DOHH2 (cell line): ENCODE results near the gene IGSF10.
"Not testable (repeated sequence)": the region's sequence is repeated elsewhere in the genome, so short reads cannot be mapped to it uniquely, and the experiment has no call there.

Experiments used
- H3F3A ChIP-seq: fragments of 200-600 bp; sonication (generic), shearing (Covaris generic); 2 replicates; pipeline ENCODE4 v1.6.0; 2016; ENCODE audit warnings: antibody characterized with exemption, mild to moderate bottlenecking; ENCODE audit not compliant: control insufficient read depth, insufficient read depth
- H3K27ac ChIP-seq: fragments of 200-600 bp; sonication (generic); 2 replicates; pipeline ENCODE4 v1.5.1; 2014; ENCODE audit warnings: low read depth, mild to moderate bottlenecking, low read length, moderate library complexity
- H3K27me3 ChIP-seq: fragments of 200-600 bp; sonication (generic); 2 replicates; pipeline ENCODE4 v1.6.1; 2014; ENCODE audit warnings: mild to moderate bottlenecking, low read length, mixed read lengths; ENCODE audit not compliant: control insufficient read depth
- H3K36me3 ChIP-seq: fragments of 200-600 bp; sonication (generic); 2 replicates; pipeline ENCODE4 v1.6.1; 2014; ENCODE audit warnings: mild to moderate bottlenecking, low read length, moderate library complexity, mixed read lengths; ENCODE audit not compliant: control insufficient read depth
- H3K4me1 ChIP-seq: fragments of 200-600 bp; sonication (generic); 2 replicates; pipeline ENCODE4 v1.6.1; 2014; ENCODE audit warnings: mild to moderate bottlenecking, low read length, mixed read lengths; ENCODE audit not compliant: control insufficient read depth
- H3K4me2 ChIP-seq: fragments of 200-600 bp; sonication (generic); 2 replicates; pipeline ENCODE4 v1.6.0; 2014; ENCODE audit warnings: mild to moderate bottlenecking, low read length, moderate library complexity
- H3K4me3 ChIP-seq: fragments of 200-600 bp; sonication (generic); 2 replicates; pipeline ENCODE4 v1.5.1; 2014; ENCODE audit warnings: mild to moderate bottlenecking, low read length, mixed read lengths
- H3K79me2 ChIP-seq: fragments of 200-600 bp; sonication (generic); 2 replicates; pipeline ENCODE4 v1.6.1; 2014; ENCODE audit warnings: mild to moderate bottlenecking, low read length, mixed read lengths; ENCODE audit not compliant: control insufficient read depth
- H3K9me2 ChIP-seq: fragments of 200-600 bp; sonication (generic); replicated peaks from 2 replicates; pipeline ENCODE4 v1.6.1; 2014; ENCODE audit warnings: mild to moderate bottlenecking, low read length, mixed read lengths; ENCODE audit not compliant: control insufficient read depth
- H3K9me3 ChIP-seq: fragments of 200-600 bp; sonication (generic); 2 replicates; pipeline ENCODE4 v1.6.1; 2014; ENCODE audit warnings: antibody characterized with exemption, low read length, mixed read lengths; ENCODE audit not compliant: control insufficient read depth, insufficient read depth
- H4K20me1 ChIP-seq: fragments of 200-600 bp; sonication (generic); 2 replicates; pipeline ENCODE4 v1.6.0; 2014; ENCODE audit warnings: low read depth, mild to moderate bottlenecking, antibody characterized with exemption, low read length, moderate library complexity; ENCODE audit not compliant: control insufficient read depth, insufficient read depth
- CTCF ChIP-seq: fragments of 200-600 bp; sonication (generic); IDR thresholded peaks from one replicate; pipeline ENCODE4 v1.5.1; 2014; ENCODE audit warnings: antibody characterized with exemption, mild to moderate bottlenecking, low read depth, low read length; ENCODE audit not compliant: poor library complexity, severe bottlenecking
- EZH2phosphoT487 ChIP-seq: fragments of 200-600 bp; sonication (generic); IDR thresholded peaks from 2 replicates; pipeline ENCODE4 v1.6.1; 2017; ENCODE audit warnings: borderline replicate concordance, mild to moderate bottlenecking, antibody characterized with exemption, low read length, moderate library complexity, mixed read lengths

The IGSF10 gene

GRCh38 chr3:151499168-151499567 is 38.3 kb upstream of the IGSF10 start:
- H3K9me2 ChIP-seq: no peaks in the 10 kb centered on the region
- H3K36me3 ChIP-seq: no peaks in the 10 kb centered on the region
- H3K4me3 ChIP-seq: no peak overlapping the region
- H3K27me3 ChIP-seq: 0 out of 2 replicates have a peak, but pooled peaks cover 3% of the 10 kb centered on the region
- no peaks in the 10 kb centered on the region for H3K79me2 ChIP-seq
- H3F3A ChIP-seq: no peaks in the 10 kb centered on the region
- H4K20me1 ChIP-seq: no peaks in the 10 kb centered on the region
- H3K4me2 ChIP-seq: no peak overlapping the region
- no peaks in the 10 kb centered on the region for H3K4me1 ChIP-seq
- no peaks in the 10 kb centered on the region for H3K9me3 ChIP-seq
- TF ChIP-seq CTCF (no peak), EZH2phosphoT487 (no peak)
- no peak overlapping the region for H3K27ac ChIP-seq

DNA sequence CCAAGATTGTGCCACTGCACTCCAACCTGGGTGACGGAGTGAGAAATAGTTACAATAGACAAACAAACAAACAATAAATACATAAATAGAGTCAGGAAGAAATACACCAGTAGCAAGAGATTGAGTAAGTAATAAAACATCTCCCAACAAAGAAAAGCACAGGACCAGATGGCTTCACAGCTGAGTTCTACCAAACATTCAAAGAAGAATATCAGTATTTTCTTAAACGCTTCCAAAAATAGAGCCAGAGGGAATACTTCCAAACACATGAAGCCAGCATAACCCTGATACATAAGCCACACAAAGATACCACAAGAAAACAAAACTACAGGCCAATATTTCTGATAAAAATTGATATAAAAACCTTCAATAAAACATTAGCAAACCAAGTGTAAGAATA is 30.7 kb upstream of the IGSF10 start:
- Histone ChIP-seq H4K20me1 (no peaks in the 10 kb centered on the region), H3K27me3 (no peaks in the 10 kb centered on the region), H3K79me2 (no peaks in the 10 kb centered on the region), H3K9me3 (no peaks in the 10 kb centered on the region), H3K4me3 (no peak overlapping the region), H3F3A (no peaks in the 10 kb centered on the region), H3K27ac (no peak overlapping the region), H3K9me2 (no peaks in the 10 kb centered on the region), H3K4me2 (no peak overlapping the region), H3K4me1 (no peaks in the 10 kb centered on the region), H3K36me3 (no peaks in the 10 kb centered on the region)
- no peak for TF ChIP-seq CTCF
- no peak for TF ChIP-seq EZH2phosphoT487

- not testable (repeated sequence) for H3K4me3 ChIP-seq, H3K9me3 ChIP-seq, H3K9me2 ChIP-seq, H3K4me2 ChIP-seq, H3K27ac ChIP-seq, H3K27me3 ChIP-seq, H3K36me3 ChIP-seq, H4K20me1 ChIP-seq, H3K4me1 ChIP-seq, H3K79me2 ChIP-seq, H3F3A ChIP-seq
Observed at GRCh38 chr3:151487833-151488232, 27.0 kb upstream of the IGSF10 start.

GRCh38 chr3:151483961-151484520 is 23.2 kb upstream of the IGSF10 start:
- H3K27ac ChIP-seq: no peak overlapping the region
- no peaks in the 10 kb centered on the region for H3K79me2 ChIP-seq
- H3F3A ChIP-seq: no peaks in the 10 kb centered on the region
- H3K4me2 ChIP-seq: no peak overlapping the region
- H3K4me3 ChIP-seq: no peak overlapping the region
- no peaks in the 10 kb centered on the region for H3K9me2 ChIP-seq
- no peaks in the 10 kb centered on the region for H4K20me1 ChIP-seq
- H3K36me3 ChIP-seq: no peaks in the 10 kb centered on the region
- no peaks in the 10 kb centered on the region for H3K27me3 ChIP-seq
- no peak for TF ChIP-seq EZH2phosphoT487
- no peak for TF ChIP-seq CTCF
- H3K4me1 ChIP-seq: no peaks in the 10 kb centered on the region
- no peaks in the 10 kb centered on the region for H3K9me3 ChIP-seq
